ENCODE data around the gene CPSF2.

GRCh38 chr14:92108345-92109254 lies 13.2 kb upstream of the CPSF2 start:
- no peak for TF ChIP-seq EP300 (IDR thresholded peaks at IDR 0.05)
- no peak for TF ChIP-seq CTCF (IDR thresholded peaks at IDR 0.05)
- no peak for TF ChIP-seq POLR2A (IDR thresholded peaks at IDR 0.05; ENCODE audit: low read depth)
- TF ChIP-seq POLR2AphosphoS5 (IDR thresholded peaks at IDR 0.05), result no peak

Measured in esophagus muscularis mucosa (tissue), 4 donors.